A549 (cell line): ENCODE data around the gene MGAT3.
A peak's percentile ranks its signal among the peaks of the same experiment; 100 is the strongest.

ENCODE experiments used
- CEBPB ChIP-seq, 2 experiments: fragments of >200 bp in 1 of 2; sonication (Bioruptor Twin) in 1 of 2; formaldehyde crosslinking in 1 of 2; IDR thresholded peaks; 2 replicates each; pipeline ENCODE4 v1.6.1; 2012 to 2016
- CHD2 ChIP-seq: fragments of 150-350 bp; IDR thresholded peaks from 2 replicates; pipeline ENCODE4 v1.6.1; 2014; ENCODE audit warnings: low read length; ENCODE audit not compliant: partially characterized antibody
- EP300 ChIP-seq, 2 experiments: fragments of >200 bp; sonication (Bioruptor Twin); formaldehyde crosslinking; IDR thresholded peaks; 2 replicates in 1 of 2; 3 replicates in 1 of 2; pipeline ENCODE4 v1.6.1; 2016 to 2017
- POLR2A ChIP-seq: IDR thresholded peaks from 2 replicates; pipeline ENCODE4 v1.6.1; 2012; ENCODE audit warnings: mild to moderate bottlenecking, low read length
- POLR2AphosphoS2 ChIP-seq: conservative IDR thresholded peaks from 2 replicates; pipeline ENCODE4 v1.6.1; 2012; ENCODE audit warnings: low read length, improper control_type of control experiment, inconsistent platforms
- RCOR1 ChIP-seq: fragments of 150-350 bp; IDR thresholded peaks from 2 replicates; pipeline ENCODE4 v1.6.1; 2014; ENCODE audit warnings: antibody characterized with exemption, low read length, low read depth
- RNF2 ChIP-seq: fragments of 200-600 bp; sonication (generic); IDR thresholded peaks from 2 replicates; pipeline ENCODE4 v1.6.1; 2016; ENCODE audit warnings: low read depth, mild to moderate bottlenecking, antibody characterized with exemption, moderate library complexity, borderline replicate concordance
- TF ChIP-seq, protein P1 (sequence below): fragments of >200 bp; sonication (Bioruptor Twin); formaldehyde crosslinking; IDR thresholded peaks from 3 replicates; pipeline ENCODE4 v1.5.1; 2016
- TF ChIP-seq, protein P2 (sequence below): fragments of 200-600 bp; sonication (generic); IDR thresholded peaks from 2 replicates; pipeline ENCODE4 v1.6.1; 2016; ENCODE audit warnings: antibody characterized with exemption, mild to moderate bottlenecking, moderate library complexity
- TF ChIP-seq, protein P3 (sequence below): IDR thresholded peaks from 2 replicates; pipeline ENCODE4 v1.6.1; 2012; ENCODE audit warnings: low read depth, borderline replicate concordance

DNA sequence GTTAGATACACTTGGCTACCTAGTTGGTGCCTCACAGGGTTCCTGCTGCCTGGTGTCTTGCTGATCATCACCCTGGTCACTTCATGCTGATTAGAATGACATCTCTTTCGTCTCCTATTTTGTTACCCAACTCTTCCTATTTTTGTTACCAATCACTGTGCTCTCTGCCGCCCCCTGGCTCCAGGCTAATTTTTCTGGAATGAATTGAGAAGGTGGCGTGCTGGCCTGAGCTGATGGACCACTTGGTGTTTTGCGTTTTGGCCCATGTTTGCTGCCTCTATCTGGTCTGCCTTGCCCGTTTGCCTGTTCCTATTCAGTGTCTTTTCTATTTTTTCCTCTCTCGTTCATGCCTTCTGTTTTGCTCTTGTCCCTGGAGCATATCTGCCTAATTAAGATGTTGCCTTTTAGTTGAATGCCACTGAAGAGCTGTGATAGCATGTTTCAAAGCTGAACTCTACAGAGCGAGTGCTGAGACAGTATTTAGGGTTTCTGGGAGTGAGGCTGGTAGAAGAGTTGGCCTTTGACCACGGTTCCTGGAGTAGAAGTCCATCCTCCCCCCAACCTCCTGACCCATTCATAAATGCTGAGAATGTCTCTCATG lies 57.7 kb downstream of the MGAT3 start:
- TF ChIP-seq, protein P1, sequence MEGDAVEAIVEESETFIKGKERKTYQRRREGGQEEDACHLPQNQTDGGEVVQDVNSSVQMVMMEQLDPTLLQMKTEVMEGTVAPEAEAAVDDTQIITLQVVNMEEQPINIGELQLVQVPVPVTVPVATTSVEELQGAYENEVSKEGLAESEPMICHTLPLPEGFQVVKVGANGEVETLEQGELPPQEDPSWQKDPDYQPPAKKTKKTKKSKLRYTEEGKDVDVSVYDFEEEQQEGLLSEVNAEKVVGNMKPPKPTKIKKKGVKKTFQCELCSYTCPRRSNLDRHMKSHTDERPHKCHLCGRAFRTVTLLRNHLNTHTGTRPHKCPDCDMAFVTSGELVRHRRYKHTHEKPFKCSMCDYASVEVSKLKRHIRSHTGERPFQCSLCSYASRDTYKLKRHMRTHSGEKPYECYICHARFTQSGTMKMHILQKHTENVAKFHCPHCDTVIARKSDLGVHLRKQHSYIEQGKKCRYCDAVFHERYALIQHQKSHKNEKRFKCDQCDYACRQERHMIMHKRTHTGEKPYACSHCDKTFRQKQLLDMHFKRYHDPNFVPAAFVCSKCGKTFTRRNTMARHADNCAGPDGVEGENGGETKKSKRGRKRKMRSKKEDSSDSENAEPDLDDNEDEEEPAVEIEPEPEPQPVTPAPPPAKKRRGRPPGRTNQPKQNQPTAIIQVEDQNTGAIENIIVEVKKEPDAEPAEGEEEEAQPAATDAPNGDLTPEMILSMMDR = peak; percentile 62
- no peak for TF ChIP-seq POLR2A
- no peak for TF ChIP-seq POLR2AphosphoS2
- no peak for TF ChIP-seq CHD2
- TF ChIP-seq, protein P2, sequence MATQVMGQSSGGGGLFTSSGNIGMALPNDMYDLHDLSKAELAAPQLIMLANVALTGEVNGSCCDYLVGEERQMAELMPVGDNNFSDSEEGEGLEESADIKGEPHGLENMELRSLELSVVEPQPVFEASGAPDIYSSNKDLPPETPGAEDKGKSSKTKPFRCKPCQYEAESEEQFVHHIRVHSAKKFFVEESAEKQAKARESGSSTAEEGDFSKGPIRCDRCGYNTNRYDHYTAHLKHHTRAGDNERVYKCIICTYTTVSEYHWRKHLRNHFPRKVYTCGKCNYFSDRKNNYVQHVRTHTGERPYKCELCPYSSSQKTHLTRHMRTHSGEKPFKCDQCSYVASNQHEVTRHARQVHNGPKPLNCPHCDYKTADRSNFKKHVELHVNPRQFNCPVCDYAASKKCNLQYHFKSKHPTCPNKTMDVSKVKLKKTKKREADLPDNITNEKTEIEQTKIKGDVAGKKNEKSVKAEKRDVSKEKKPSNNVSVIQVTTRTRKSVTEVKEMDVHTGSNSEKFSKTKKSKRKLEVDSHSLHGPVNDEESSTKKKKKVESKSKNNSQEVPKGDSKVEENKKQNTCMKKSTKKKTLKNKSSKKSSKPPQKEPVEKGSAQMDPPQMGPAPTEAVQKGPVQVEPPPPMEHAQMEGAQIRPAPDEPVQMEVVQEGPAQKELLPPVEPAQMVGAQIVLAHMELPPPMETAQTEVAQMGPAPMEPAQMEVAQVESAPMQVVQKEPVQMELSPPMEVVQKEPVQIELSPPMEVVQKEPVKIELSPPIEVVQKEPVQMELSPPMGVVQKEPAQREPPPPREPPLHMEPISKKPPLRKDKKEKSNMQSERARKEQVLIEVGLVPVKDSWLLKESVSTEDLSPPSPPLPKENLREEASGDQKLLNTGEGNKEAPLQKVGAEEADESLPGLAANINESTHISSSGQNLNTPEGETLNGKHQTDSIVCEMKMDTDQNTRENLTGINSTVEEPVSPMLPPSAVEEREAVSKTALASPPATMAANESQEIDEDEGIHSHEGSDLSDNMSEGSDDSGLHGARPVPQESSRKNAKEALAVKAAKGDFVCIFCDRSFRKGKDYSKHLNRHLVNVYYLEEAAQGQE = no peak
- no peak for TF ChIP-seq RNF2
- no peak for TF ChIP-seq EP300 (IDR thresholded peaks at IDR 0.05)
- no peak for TF ChIP-seq RCOR1
- TF ChIP-seq, protein P3, sequence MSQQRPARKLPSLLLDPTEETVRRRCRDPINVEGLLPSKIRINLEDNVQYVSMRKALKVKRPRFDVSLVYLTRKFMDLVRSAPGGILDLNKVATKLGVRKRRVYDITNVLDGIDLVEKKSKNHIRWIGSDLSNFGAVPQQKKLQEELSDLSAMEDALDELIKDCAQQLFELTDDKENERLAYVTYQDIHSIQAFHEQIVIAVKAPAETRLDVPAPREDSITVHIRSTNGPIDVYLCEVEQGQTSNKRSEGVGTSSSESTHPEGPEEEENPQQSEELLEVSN = no peak
- no peak for TF ChIP-seq CEBPB (IDR thresholded peaks at IDR 0.05)
